ENCODE measurements around the gene HUNK. TPM values are rescaled to one million over a fixed set of nuclear protein-coding genes. Genes with fewer than 3 reads are reported as not detected.

The HUNK gene
- total RNA-seq, 1 donor from 2014 or later = 3.1 TPM

DNA sequence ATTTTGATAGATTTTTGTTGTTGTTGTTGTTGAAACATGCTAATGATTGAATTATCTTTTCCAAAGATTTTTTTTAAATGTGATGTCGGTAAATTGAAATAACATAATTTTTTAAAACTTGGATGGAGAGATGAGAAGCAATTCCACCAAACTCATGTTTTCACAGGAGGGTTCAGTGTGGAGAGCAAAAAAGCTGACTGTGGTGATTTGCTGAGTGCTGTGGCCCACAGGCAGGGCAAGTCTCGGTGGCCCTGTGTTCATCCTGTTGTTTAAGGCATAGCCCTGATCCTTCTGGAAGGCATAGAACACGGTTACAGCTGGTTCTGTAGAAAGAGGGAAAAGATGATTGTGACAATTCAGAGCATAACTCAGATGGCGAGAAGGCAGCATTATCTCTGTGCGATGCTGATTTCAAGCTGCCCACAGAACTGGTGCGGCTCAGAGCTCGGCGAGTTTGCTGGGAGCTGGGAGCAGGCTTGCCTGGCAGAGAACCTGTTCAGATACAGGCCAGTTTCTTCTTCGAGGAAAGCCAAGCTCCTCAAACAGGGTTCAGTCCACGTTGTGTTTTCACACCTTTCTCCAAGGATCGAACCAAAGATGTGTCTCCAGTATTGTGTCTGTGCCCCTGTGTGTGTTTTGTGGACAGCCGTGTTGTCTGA is 127.1 kb downstream of the HUNK start:
- Histone ChIP-seq H3K27me3 (ENCODE audit: control insufficient read depth, insufficient read depth, low read length) (no peaks in the 10 kb centered on the region), H3K36me3 (ENCODE audit: control insufficient read depth, insufficient read depth, low read length) (no peaks in the 10 kb centered on the region), H3K4me3 (ENCODE audit: low read depth, low read length) (no peak overlapping the region)
- no peak for DNase-seq (ENCODE audit: low read depth)
- TF ChIP-seq, protein P1, sequence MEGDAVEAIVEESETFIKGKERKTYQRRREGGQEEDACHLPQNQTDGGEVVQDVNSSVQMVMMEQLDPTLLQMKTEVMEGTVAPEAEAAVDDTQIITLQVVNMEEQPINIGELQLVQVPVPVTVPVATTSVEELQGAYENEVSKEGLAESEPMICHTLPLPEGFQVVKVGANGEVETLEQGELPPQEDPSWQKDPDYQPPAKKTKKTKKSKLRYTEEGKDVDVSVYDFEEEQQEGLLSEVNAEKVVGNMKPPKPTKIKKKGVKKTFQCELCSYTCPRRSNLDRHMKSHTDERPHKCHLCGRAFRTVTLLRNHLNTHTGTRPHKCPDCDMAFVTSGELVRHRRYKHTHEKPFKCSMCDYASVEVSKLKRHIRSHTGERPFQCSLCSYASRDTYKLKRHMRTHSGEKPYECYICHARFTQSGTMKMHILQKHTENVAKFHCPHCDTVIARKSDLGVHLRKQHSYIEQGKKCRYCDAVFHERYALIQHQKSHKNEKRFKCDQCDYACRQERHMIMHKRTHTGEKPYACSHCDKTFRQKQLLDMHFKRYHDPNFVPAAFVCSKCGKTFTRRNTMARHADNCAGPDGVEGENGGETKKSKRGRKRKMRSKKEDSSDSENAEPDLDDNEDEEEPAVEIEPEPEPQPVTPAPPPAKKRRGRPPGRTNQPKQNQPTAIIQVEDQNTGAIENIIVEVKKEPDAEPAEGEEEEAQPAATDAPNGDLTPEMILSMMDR (IDR thresholded peaks at IDR 0.05; ENCODE audit: insufficient read depth, low read length, poor library complexity, severe bottlenecking) = no peak

DNA sequence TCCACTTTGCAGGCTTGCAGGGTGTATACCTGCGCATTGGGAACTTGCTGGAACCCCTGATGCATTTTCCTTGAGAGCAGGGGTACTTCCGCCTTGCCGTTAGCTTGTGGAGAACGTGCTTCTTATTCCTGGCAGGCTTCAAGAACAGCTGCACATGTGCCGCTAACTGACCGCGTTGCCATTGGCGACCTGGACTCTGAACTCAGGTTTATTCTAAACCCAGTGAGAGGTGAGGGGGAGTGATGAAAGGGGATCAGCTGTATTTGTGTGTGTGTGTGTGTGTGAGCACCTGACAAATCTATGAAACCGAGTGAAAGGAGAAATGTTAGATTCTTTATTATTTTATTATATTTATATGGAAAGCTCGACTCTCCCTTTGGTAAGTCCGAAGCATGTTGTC is 128.6 kb downstream of the HUNK start:
- no peak overlapping the region for H3K4me3 ChIP-seq (ENCODE audit: low read depth, low read length)
- H3K36me3 ChIP-seq (ENCODE audit: control insufficient read depth, insufficient read depth, low read length) = no peaks in the 10 kb centered on the region
- TF ChIP-seq, protein P1 (IDR thresholded peaks at IDR 0.05; ENCODE audit: insufficient read depth, low read length, poor library complexity, severe bottlenecking) = no peak
- no peaks in the 10 kb centered on the region for H3K27me3 ChIP-seq (ENCODE audit: control insufficient read depth, insufficient read depth, low read length)
- DNase-seq (ENCODE audit: low read depth) = no peak

DNA sequence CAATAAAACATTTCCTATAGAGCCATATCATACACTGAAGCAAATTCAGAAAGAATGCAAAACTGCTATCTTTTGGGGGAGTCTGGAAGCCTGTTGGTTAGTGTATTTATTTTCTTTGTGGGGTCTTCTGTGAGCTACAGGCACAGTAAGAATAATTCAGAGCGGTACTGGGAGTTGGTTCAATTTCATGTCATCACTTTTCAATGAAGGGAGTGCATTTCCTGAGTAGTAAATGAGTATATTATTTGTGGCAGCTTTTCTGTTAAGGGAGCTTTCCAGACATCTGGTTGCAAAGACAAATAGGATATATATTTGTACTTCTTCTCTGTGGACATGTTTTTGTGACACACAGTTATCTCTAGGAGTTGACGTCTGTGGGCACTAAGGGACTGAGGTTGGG is 130.6 kb downstream of the HUNK start:
- Histone ChIP-seq H3K27me3 (ENCODE audit: control insufficient read depth, insufficient read depth, low read length) (no peaks in the 10 kb centered on the region), H3K4me3 (ENCODE audit: low read depth, low read length) (no peak overlapping the region), H3K36me3 (ENCODE audit: control insufficient read depth, insufficient read depth, low read length) (no peaks in the 10 kb centered on the region)
- no peak for DNase-seq (ENCODE audit: low read depth)
- TF ChIP-seq, protein P1 (IDR thresholded peaks at IDR 0.05; ENCODE audit: insufficient read depth, low read length, poor library complexity, severe bottlenecking) = no peak

DNA sequence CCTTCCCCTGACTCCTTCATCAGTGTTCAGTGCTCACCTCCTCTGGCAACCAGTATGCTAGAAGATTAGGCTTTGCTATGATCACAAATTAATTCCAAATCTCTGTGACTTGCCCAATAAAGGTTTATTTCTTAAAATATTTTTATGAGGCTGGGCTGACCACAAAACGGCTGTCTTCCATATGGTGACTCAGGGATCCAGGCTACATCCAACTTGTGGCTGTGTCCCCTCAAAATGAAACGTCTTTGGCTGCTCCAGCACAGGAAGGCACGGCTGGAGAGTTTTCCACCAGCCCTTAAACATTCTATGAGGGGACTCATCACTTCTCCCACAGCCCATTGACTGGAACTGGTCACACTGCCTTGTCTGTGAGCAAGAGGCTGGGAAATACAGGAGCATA is 131.5 kb downstream of the HUNK start:
- H3K27me3 ChIP-seq (ENCODE audit: control insufficient read depth, insufficient read depth, low read length) = no peaks in the 10 kb centered on the region
- TF ChIP-seq, protein P1 (IDR thresholded peaks at IDR 0.05; ENCODE audit: insufficient read depth, low read length, poor library complexity, severe bottlenecking) = no peak
- no peak for DNase-seq (ENCODE audit: low read depth)
- H3K4me3 ChIP-seq (ENCODE audit: low read depth, low read length) = no peak overlapping the region
- H3K36me3 ChIP-seq (ENCODE audit: control insufficient read depth, insufficient read depth, low read length) = no peaks in the 10 kb centered on the region

DNA sequence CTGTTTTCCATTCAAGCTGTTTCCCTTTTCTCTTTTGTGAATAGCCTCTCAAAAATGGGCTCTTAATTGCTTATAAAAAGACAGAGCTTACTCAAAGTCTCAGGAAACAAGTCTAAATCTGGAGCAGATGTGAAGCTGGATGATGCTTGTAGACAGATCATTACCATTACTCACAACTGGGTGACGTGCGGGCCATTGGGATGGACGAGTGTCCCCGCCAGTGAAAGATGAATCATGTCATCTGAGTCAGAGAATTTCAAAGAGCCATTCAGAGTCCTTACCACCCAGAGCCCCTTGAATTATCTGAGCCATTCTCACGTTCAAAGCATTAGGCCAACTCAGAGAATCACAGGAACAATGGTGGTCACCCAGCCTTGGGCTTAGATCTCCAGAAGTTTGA is 134.6 kb downstream of the HUNK start:
- DNase-seq (ENCODE audit: low read depth) = no peak
- TF ChIP-seq, protein P1 (IDR thresholded peaks at IDR 0.05; ENCODE audit: insufficient read depth, low read length, poor library complexity, severe bottlenecking) = no peak
- H3K4me3 ChIP-seq (ENCODE audit: low read depth, low read length) = no peak overlapping the region
- H3K27me3 ChIP-seq (ENCODE audit: control insufficient read depth, insufficient read depth, low read length) = no peaks in the 10 kb centered on the region
- no peaks in the 10 kb centered on the region for H3K36me3 ChIP-seq (ENCODE audit: control insufficient read depth, insufficient read depth, low read length)

DNA sequence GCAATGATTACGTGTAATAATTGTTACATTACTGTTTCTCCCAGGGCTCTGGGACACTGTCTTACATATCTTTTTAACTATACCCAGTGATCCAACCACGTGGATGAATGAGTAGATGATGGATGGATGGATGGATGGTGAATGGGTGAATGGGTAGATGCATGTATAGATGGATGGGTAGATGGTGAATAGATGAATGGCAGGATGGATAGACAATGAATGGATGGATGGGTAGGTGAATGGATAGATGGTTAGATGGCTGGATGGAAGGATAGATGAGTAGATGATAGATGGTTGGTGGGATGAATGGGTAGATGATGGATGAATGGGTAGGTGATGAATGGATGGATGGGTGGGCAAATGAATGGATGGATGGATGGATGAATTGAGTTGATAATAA is 135.9 kb downstream of the HUNK start:
- H3K4me3 ChIP-seq (ENCODE audit: low read depth, low read length) = no peak overlapping the region
- H3K27me3 ChIP-seq (ENCODE audit: control insufficient read depth, insufficient read depth, low read length) = no peaks in the 10 kb centered on the region
- no peak for DNase-seq (ENCODE audit: low read depth)
- H3K36me3 ChIP-seq (ENCODE audit: control insufficient read depth, insufficient read depth, low read length) = no peaks in the 10 kb centered on the region
- TF ChIP-seq, protein P1 (IDR thresholded peaks at IDR 0.05; ENCODE audit: insufficient read depth, low read length, poor library complexity, severe bottlenecking) = no peak
